ENCODE measurements around the gene LIX1L. TPM values are rescaled to one million over a fixed set of nuclear protein-coding genes. Genes with fewer than 3 reads are reported as not detected.

Gene LIX1L
- total and polyA plus RNA-seq, 2 of the 13 experiments (the other 11 are each of a cell fraction or from before 2014, with no cell fraction given) = 8.1 to 24.9 TPM

GRCh38 chr1:145964328-145965118 is 6.7 kb upstream of the LIX1L start, which contains the start of the genes ANKRD34A and POLR3GL (continued):
- TF ChIP-seq NFKB2 (CRISPR knock-in tag; IDR thresholded peaks at IDR 0.05; ENCODE audit: borderline replicate concordance) = 0 out of 2 replicates have a peak, but pooled peaks have one; percentile 18
- TF ChIP-seq RNF2 (conservative IDR thresholded peaks at IDR 0.05; ENCODE audit: low read depth) = no peak
- TF ChIP-seq FIP1L1 (IDR thresholded peaks at IDR 0.05; ENCODE audit: borderline replicate concordance, insufficient read depth, low read depth, low read length) = no peak
- TF ChIP-seq SMARCE1 (IDR thresholded peaks at IDR 0.05; ENCODE audit: borderline replicate concordance) = no peak
- TF ChIP-seq ZNF766 (CRISPR knock-in tag; IDR thresholded peaks at IDR 0.05; ENCODE audit: borderline replicate concordance) = peak; percentile 37; the same call in 1 of the 2 replicates
- no peak for TF ChIP-seq ATF6 (CRISPR knock-in tag; conservative IDR thresholded peaks at IDR 0.05)
- TF ChIP-seq ZNF275 (CRISPR knock-in tag; IDR thresholded peaks at IDR 0.05; ENCODE audit: borderline replicate concordance) = no peak
- TF ChIP-seq AKNA (CRISPR knock-in tag; IDR thresholded peaks at IDR 0.05; ENCODE audit: borderline replicate concordance) = no peak
- TF ChIP-seq THAP11 (CRISPR knock-in tag; IDR thresholded peaks at IDR 0.05) = peak; percentile 75
- TF ChIP-seq GATAD2A (CRISPR knock-in tag; IDR thresholded peaks at IDR 0.05) = peak; percentile 68
- no peak for TF ChIP-seq ZNF652 (CRISPR knock-in tag; IDR thresholded peaks at IDR 0.05; ENCODE audit: borderline replicate concordance, low read depth)
- no peak for TF ChIP-seq PPARG (CRISPR knock-in tag; conservative IDR thresholded peaks at IDR 0.05)
- no peak for TF ChIP-seq ZNF772 (CRISPR knock-in tag; IDR thresholded peaks at IDR 0.05)
- no peak for TF ChIP-seq CHCHD3 (CRISPR knock-in tag; IDR thresholded peaks at IDR 0.05)
- TF ChIP-seq ZNF788 (CRISPR knock-in tag; IDR thresholded peaks at IDR 0.05; ENCODE audit: borderline replicate concordance) = peak; percentile 12; the same call in 1 of the 2 replicates
- no peak for TF ChIP-seq ZNF607 (CRISPR knock-in tag; IDR thresholded peaks at IDR 0.05; ENCODE audit: borderline replicate concordance)
- TF ChIP-seq ZNF7 (CRISPR knock-in tag; IDR thresholded peaks at IDR 0.05) = no peak
- TF ChIP-seq GABPB1 (CRISPR knock-in tag; IDR thresholded peaks at IDR 0.05) = peak; percentile 82
- TF ChIP-seq SATB2 (CRISPR knock-in tag; IDR thresholded peaks at IDR 0.05) = no peak
- no peak for TF ChIP-seq ZNF569 (CRISPR knock-in tag; IDR thresholded peaks at IDR 0.05; ENCODE audit: borderline replicate concordance)
- 0 out of 2 replicates have a peak, but pooled peaks have one; percentile 10 for TF ChIP-seq SOX5 (CRISPR knock-in tag; IDR thresholded peaks at IDR 0.05; ENCODE audit: borderline replicate concordance)
- TF ChIP-seq HMG20B (CRISPR knock-in tag; conservative IDR thresholded peaks at IDR 0.05) = no peak
- no peak for TF ChIP-seq ZNF44 (CRISPR knock-in tag; IDR thresholded peaks at IDR 0.05)

All from HepG2 (cell line).